GM12891 (cell line): ENCODE measurements around the gene PSAPL1.

Experiments used
- PAX5 ChIP-seq: IDR thresholded peaks from 2 replicates; pipeline ENCODE4 v1.6.1; 2011; ENCODE audit warnings: low read length, moderate library complexity, mild to moderate bottlenecking; ENCODE audit not compliant: insufficient read depth, severe bottlenecking
- POLR2A ChIP-seq: IDR thresholded peaks from 2 replicates; pipeline ENCODE4 v1.6.1; 2011; ENCODE audit warnings: low read depth, low read length, control low read depth
- POLR2AphosphoS5 ChIP-seq: IDR thresholded peaks from 2 replicates; pipeline ENCODE4 v1.6.1; 2011; ENCODE audit warnings: low read depth, low read length, control low read depth
- POU2F2 ChIP-seq: IDR thresholded peaks from 2 replicates; pipeline ENCODE4 v1.6.1; 2011; ENCODE audit warnings: low read depth, mild to moderate bottlenecking, control low read depth, low read length, moderate library complexity
- SPI1 ChIP-seq: IDR thresholded peaks from 2 replicates; pipeline ENCODE4 v1.6.1; 2011; ENCODE audit warnings: low read depth, low read length, control low read depth
- TAF1 ChIP-seq: IDR thresholded peaks from 2 replicates; pipeline ENCODE4 v1.6.1; 2011; ENCODE audit warnings: low read depth, low read length, control low read depth

DNA sequence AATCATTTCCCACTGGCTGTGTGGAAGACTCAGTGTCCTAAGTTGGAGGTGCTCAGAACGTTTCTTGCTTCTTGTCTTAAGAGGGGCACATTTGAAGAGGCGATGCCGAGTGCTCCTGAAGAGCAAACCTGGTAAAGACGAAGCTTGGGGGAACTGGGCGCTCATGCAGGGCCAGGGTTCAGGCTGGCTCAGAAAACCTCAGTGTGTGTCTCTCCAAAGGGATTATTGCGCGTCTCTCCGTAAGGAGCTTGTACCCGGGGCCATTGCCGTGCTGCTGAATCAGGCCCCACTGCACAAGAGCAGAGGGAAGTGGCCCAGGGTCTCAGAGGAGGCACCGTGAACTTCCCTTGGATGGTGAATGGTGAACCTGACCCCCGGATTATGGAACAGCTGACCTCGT, 44.4 kb downstream of the PSAPL1 start:
- TF ChIP-seq TAF1 = no peak
- TF ChIP-seq POLR2A = no peak
- no peak for TF ChIP-seq POLR2AphosphoS5
- no peak for TF ChIP-seq SPI1
- TF ChIP-seq PAX5 = no peak
- TF ChIP-seq POU2F2 = no peak
